Peyer's patch (tissue), 4 donors: ENCODE results near the gene MXD4.

ENCODE experiments used
- CTCF ChIP-seq, 6 experiments: fragments of 450-650 bp in 4 of 6; fragments of 200-600 bp in 2 of 6; sonication (generic) in 1 of 6; IDR thresholded peaks; one replicate each; pipeline ENCODE4 v1.5.1; 2017 to 2019; ENCODE audit warnings: antibody characterized with exemption in 6 of 6, mild to moderate bottlenecking in 3 of 6, moderate library complexity in 1 of 6
- POLR2A ChIP-seq, 2 donors: fragments of 450-650 bp; IDR thresholded peaks; one replicate each; pipeline ENCODE4 v1.5.1; 2017; ENCODE audit warnings: antibody characterized with exemption in 2 of 2, mild to moderate bottlenecking in 2 of 2, moderate library complexity in 2 of 2

DNA sequence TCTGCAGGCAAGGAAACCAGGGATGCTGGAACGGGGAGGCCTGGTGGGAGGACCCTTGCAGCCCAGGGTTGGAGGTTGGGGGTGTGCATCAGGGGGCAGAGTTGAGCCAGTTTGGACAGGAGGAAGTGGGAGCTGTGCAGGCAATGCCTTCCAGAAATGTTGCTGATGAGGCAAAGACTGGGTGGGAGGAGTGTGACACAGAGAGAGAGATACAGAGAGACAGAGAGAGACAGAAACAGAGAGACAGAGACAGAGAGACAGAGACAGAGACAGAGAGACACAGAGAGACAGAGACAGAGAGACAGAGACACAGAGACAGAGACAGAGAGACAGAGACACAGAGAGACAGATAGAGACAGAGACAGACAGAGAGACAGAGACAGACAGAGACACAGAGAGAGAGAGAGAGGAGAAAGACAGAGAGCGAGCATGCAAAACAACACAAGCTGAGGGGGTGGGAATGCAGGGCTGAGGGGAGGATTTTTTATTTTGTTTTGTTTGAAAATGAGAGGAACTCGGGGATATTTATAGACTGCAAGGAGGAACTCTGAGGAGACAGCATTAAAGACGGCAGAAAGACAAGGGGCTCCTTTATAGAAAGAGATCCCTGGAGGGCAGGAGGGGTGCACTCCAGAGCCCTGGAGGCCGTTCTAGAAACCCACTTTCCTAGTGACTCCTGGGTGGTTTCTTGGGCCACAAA lies 18.1 kb downstream of the MXD4 start:
- TF ChIP-seq CTCF (IDR thresholded peaks at IDR 0.05): peak in 1 of 6 experiments; percentile 12
- no peak for TF ChIP-seq POLR2A (IDR thresholded peaks at IDR 0.05)
